GM21528 (cell line): ENCODE results near the gene LDLRAD4.

Source experiments
- ATAC-seq: cut with Tn5 transposase; IDR thresholded peaks from one replicate; pipeline ENCODE4 v1.9.1; 2021; ENCODE audit warnings: mild to moderate bottlenecking, moderate library complexity; ENCODE audit not compliant: unreplicated experiment, low FRiP score

Gene LDLRAD4

DNA sequence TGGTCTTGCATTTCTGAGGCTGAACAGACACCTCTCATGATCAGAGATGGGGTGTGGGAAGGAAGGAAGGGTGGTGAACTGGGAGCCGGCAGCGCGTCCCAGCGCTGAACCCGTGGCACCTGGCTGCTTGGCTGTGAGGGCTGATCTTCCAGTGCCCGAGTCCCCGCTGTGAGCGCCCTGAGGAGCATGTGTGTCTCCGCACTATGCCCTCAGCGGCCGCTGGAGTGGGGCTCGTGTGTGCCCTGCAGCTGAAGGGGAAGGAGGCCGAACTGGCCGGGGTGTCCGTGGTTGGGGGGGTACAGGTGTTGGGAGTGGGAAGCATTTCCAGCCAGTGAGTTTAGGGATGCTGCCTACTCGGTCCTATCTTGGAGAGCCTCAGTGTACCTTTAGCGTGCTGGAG, 82.2 kb downstream of the LDLRAD4 start:
- no peak for ATAC-seq

DNA sequence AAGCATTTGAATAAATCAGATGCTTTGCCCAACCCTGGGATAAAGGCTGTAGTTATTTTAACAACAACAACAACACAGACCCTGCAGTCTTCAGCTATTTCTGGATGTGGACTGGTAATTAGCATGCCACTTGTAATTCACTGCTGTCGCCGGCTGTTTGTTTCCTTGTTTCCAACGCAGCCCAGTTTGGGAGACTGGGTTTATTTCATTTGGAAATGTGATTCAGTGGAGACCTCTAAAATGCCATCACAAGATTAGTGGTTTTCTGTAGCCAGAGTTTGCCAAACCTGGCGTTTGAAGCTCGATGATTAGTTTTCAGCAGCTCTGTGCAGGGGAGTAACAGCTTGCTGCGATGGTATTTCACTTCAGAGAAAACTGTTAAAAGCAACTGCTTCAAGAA, 83.5 kb downstream of the LDLRAD4 start:
- no peak for ATAC-seq

DNA sequence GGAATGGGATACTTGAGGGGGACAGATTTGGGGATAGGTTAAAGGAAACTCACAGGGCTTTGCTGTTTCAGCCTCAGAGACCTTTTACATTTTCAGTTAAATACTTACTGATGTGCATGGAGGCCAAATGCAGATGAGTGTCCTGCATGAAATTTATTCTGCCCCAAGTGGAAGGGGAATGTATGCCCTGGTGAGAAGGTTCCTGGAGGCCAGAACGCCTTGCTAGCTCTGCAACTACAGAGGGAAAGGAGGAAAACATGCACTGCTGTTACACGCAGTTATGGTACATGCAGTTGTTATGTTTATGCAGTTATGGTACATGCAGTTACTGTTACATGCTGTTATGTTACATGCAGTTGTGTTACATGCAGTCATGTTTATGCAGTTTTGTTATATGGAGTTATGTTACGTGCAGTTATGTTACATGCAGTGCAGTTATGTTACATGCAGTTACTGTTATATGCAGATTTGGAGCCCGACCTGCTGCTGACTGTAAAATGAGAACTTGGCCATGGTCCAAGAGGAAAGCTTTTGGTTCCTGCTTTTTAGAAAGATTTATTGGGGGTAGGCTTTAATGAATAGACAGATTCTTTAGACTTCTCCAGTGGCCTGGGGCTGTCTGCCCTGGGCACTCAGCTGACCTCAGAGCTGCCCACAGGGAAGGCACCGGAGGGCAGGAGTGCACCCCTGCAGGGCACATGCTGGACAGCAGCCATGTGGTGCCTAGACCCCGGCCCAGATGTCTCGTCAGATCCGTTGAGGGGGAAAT, 84.1 kb downstream of the LDLRAD4 start:
- ATAC-seq, result no peak

DNA sequence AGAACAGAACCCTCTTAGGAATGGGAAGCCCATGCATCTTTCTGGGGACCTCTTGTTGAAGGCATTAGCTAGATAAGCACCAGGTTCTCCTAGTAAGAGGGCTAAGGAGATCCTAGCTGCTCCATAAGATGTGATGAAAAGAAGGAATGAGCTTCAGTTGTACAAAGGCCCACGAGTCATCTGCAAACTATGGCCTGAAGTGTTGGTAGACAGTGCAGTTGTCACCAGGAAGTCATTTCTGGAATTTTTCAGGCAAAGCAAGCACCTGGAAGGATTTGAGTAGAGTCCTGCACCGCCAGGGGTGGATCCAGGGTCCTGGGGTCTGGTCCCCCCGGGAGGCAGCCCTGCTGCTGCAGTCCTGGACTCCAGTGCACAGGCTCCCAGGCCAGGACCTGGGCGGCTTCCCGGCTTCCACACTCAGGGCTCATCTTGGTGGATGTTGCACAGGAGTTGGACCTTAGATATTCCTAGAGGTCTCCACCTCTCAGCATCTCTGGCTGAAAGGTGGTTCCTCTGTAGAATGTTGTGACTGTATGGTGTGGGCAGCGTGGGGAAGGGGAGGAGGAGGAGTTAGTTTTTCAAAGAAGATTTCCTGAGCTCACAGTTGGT, 85.3 kb downstream of the LDLRAD4 start:
- no peak for ATAC-seq

DNA sequence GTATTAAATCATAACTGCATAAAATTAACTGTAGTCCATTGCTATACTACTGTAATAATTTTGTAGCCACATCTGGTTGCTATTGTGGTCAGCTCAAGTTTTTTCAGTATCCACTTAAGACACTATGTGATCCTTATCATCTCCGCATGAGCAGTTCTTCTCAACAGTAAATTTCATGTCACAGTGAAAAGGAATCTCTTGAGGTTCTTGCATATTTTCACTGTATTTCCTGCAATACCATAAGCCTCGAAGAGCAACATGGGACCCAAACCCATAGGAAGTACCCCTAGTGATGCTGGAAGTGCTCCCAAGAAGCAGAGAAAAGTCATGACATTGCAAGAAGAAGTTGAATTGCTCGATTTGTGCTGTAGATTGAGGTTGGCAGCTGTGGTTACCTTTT, 86.7 kb downstream of the LDLRAD4 start:
- ATAC-seq, result no peak

DNA sequence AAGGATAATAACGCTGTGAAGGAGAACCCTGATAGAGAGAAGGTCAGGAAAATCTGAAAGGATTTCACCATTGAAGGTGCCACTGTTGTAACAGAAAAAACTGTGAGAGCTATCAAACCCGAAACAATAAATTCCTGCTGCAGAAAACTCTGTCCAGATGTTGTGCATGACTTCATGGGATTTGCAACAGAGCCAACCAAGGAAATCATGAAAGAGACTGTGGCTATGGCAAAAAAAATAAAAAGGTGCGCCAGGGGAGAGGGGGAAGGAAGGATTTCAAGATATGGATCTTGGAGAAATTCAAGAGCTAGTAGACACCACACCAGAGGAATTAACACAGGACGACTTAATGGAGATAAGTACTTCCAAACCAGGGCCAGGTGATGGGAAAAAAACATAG, 88.0 kb downstream of the LDLRAD4 start:
- no peak for ATAC-seq

DNA sequence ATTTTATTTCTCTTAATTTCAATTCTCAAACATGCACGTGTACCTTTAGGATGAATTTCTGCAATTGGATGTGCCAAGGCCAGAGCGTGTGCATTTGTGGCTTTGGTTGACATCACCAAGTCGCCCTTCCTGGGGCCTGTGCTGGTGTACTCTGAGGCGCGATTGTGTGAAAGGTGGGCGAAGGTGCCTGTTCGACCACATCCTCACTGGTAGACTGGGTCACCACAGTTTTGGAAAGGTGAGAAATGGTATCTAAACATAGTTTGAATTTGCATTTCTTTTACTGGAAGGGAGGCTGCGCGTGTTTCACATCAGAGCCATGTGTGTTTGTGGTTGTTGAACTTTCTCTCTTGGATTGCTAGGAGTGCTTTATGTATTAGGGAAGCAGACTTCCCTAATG, 89.8 kb downstream of the LDLRAD4 start:
- no peak for ATAC-seq

DNA sequence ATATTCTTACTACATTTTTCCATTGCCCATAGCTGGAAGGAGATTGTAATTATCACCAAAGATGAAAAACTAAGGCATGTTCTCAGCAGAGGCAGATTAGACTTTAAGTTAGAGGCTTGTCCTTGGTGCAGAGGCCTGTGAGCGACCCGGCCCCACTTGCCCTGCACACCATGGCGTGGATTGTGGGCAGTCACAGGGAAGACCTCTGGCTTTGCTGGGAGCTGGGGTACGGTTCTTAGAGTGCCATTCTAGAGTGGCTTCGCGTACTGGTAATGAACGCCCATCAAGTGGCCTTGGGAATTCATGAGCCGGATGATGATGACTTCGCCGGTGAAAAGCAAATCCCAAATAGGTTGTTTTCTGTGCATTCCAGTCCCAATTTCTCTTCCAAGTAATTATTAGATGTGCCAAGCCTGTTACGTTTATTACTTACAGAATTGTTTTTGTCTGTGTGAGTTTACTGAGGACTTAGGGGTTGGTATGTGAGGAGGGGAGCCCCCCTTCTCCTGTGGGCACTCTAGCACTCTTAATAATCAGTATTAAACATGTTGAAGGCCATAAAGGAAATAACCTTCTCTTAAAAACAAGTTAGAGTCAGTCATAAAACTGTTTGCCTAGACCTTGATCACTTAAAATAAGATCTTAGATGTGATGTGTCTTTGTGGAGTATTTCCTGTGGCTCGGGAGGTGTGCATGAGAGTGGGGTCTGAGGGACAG, 90.6 kb downstream of the LDLRAD4 start:
- ATAC-seq, result no peak

DNA sequence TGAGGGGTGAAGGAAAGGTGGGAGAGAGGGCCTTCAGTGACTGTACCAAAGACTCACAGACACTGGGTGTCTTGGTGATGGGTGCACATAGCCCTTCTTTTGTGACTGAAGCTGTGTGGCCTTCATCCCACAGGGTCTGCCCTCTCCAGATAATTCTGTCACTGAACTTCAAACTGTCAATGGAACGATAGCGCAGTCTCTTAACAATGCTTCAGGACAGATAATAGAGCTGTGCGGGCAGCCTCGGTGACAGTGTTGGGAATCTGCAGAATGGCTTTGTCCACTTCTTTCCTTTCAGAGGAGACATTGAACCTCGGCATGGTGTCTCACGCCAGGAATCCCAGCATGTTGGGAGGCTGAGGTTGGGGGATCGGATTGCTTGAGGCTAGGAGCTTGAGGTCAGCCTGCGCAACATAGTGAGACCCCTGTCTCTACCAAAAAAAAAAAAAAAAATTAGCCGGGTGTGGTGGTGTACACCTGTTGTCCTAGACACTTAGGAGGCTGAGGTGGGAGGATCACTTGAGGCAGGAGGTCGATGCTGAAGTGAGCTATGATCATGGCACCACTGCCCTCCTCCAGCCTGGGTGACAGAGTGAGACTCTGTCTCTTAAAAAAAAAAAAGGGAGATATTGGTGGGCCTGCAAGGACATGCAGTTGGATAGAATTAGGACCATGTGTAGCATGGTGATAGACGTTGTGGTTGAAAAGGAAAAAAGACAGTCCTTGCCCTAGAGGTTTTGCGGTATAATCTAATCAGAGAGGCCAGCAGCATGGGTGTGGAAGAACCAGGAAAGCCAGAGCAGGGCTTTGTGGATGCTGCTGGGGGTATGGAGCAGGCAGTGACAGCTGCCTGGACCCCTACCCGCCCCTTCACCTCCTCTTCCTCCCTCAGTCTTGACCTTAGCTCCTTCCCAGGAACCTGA, 91.4 kb downstream of the LDLRAD4 start:
- ATAC-seq, result no peak

DNA sequence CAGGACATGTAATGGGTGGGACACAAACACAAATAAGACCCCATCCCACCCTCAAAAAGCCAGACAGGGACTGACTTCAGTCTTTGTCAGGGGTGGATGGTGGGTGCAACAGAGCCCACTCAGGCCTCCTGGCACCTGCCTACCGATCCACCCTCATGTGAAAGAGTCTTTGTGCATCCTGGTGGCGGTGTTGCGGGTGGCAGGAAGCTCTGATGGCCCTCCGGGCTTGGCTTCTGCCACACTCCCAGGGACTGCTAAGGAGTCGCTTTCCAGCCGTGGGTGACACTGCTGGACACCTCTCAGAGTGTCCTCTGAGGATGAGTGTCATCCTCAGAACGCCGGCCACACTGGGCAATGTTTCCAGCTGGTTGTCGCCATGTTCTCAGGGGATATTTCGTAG, 92.6 kb downstream of the LDLRAD4 start:
- no peak for ATAC-seq

DNA sequence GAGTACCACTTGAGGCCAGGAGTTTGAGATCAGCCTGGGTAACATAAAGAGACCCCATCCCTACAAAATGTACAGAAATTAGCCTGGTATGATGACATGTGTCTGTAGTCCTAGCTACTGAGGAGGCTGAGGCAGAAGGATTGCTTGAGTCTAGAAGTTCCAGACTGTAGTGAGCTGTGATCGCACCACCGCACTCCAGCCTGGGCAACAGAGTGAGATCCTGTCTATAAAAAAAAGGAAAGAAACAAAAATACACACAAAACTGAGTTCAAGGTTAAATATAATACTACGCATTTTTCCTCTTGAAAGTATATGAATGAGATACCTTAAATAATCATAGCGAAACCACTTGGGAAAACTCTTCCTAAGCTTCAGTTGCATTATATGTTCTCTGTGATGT, 94.0 kb downstream of the LDLRAD4 start:
- no peak for ATAC-seq

DNA sequence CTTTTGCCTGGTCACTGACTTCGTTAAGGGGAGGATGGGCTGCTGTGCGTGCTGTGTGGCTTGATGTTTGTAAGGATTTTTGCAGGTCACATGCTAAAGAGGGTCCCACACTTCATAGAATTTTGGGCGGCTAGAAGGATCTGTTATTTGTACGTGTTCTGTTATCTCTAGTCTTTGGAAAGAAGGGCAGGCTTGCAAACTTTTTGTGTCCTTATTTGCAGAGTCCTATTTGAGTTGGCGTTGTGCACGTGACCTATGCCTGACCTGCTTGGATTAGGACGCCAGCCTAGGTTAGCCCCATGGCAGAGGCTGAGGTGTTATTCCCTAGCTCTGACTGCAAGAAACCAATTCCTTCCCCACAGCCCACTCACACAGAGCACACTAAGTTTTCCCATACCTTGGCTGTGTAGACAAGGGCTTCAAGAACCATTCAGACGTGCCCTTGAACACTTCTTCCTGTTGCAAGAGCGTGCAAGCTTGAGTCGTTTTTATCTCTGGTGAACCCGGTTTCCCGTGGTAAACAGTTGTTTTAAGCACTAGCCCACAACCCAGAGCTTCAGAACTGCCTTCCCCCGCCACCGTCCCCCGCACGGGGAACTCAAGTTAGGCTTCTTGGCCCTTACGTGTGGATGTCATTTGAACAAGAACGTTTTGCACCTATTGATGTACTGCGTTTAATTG, 94.6 kb downstream of the LDLRAD4 start:
- ATAC-seq, result no peak

DNA sequence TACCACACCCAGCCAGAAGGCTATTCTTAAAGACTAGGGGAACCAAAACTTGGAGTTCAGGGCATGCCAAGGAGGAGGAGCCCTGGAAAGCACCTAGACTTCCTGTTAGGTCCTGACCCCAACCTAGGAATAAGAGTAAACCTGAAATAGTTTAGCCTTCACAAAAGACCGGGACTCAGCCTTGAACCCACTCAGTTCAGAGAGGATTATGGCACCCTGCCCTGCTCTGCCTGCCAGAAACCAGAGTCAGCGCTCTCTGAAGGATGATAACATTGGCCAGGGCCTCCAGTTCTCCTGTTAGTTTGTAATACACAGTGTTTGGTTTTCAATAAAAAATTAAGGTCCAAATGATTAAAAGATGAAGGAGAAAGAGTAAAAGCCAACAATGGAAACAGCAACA, 96.4 kb downstream of the LDLRAD4 start:
- no peak for ATAC-seq

DNA sequence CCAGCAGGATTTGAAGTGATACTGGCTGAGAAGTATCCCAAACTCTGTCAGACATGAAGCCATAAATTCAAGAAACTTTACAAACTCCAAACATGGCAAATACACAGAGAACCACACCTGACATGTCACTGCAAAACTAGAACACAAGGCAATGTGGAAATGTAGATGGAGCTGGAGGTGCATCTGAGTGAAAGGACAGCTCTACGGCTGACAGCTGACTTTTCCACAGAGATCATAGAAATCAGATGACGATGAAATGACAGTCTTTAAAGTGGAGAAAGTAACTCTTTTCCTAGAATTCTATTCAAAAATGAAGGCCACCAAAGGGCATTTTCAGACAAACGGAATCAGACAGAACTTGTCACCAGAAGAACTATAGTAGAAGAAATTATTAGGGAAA, 97.5 kb downstream of the LDLRAD4 start:
- ATAC-seq, result no peak

DNA sequence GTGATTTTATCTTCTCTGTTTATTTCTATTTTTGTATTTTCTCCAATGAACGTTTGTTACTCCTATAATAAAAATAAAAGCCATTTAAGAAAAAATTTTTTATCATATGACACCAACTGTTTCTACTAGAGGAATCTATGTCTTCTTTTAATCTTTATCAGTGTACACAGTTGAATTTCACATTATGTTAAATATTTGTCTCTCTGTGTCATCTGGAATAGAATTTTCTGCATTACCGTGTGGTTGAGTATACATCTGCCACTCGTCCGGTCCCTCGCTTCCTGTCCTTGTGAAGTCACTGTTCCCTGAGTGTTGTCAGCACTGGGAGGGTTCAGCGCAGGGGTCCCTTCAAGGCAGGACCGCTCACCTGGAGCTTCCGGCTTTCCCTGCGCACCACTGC, 99.2 kb downstream of the LDLRAD4 start:
- no peak for ATAC-seq

DNA sequence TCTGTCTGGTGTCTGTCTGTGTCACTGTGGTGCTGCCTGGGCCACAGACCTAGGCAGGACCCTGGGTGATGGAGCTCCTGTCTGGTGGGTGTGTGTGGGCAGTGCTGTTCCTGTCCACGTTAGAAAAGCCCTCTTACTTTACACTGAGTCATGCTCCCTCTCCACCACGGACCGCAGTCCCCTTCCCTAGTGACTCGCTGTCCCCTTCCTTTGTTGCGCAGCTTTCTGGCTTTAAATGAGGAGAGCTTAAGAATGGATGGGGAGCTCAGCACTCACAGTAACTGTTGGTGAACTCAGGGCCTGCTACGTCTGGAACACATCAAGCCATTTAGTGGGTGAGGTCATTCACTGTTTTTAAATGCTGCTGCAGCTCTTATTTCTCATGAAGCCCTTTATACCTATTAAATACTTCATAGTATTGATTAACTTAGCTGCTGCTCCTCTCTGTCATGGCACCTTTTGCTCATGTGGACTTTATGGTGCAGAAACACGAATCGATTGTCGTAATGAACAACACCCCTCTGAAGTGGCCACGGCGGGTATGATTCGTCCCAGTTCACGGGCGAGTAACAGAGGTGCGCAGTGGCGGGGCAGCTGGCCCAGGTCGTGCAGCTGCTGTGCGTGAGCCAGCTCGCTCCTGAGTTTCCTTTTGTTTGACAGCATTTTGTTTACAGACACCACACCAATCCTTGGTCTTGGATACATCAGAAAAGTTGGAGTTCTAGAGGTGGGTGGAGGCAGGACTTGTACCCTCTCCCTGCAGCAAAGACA, 100.4 kb downstream of the LDLRAD4 start:
- no peak for ATAC-seq

DNA sequence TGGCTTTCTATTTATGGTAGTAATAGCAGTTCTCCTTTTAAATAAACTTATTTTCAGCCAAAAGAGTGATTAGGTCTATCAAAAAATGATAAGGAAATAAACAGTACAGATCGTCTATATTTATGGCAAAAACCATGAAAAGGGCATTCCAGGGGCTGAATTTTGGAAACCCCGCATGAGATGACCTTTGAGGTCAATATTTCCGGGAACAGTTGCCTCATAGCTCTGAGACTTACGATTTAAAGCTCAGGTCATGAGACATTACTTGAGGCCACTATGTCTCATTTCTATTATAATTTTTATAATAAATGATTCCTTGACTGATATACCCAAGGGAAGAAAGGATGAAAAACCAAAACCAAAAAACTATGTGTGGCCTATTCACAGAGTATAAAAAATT, 101.1 kb downstream of the LDLRAD4 start:
- no peak for ATAC-seq

DNA sequence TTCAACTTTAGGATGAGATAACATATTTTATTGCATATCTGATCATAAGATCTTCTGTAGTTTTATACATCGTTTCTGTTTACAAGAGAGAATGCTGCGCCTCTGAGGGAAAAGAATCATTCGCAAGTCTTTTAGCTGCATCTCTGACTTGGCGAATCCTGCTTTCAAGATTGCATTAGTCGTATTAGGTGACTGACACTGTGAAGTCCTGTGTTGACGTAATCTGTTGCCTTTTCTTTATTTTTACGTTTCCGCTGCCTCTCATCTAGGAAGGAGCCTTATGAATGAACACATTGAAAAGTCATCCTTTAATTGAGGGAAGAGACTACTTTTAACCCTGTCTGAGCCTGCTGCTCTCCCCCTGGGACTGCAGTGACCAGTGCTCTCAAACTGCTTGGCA, 101.5 kb downstream of the LDLRAD4 start:
- ATAC-seq, result no peak

DNA sequence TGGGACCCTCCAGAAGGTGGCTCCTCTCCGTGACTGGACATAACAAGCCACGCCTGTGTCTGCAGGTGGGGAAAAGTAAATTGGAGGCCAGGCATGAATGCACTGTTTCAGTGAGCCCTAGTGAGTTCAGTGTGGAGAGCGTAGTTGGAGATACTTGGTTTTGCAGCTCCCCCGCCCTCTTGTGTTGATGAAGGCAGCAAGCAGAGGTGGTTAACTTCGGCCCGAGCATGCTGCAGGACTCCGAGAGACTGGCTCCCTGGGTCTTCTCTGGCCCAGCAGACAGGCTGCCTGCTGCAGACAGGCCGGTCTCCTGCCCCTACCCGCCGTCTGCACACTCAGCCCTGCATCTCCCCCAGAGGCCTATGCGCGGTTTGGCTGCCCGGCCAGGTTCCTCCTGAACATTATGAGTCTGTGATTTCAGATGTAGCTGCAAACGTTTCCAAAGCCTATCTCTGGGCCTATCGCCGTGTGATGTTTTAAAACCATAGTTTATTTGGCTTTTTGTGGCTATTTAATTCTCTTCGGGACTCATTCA, 102.4 kb downstream of the LDLRAD4 start:
- ATAC-seq, result no peak
